Measurements from ENCODE around the gene PPL.
"Not testable (repeated sequence)": the region's sequence is repeated elsewhere in the genome, so short reads cannot be mapped to it uniquely, and the experiment has no call there.

Gene PPL

DNA sequence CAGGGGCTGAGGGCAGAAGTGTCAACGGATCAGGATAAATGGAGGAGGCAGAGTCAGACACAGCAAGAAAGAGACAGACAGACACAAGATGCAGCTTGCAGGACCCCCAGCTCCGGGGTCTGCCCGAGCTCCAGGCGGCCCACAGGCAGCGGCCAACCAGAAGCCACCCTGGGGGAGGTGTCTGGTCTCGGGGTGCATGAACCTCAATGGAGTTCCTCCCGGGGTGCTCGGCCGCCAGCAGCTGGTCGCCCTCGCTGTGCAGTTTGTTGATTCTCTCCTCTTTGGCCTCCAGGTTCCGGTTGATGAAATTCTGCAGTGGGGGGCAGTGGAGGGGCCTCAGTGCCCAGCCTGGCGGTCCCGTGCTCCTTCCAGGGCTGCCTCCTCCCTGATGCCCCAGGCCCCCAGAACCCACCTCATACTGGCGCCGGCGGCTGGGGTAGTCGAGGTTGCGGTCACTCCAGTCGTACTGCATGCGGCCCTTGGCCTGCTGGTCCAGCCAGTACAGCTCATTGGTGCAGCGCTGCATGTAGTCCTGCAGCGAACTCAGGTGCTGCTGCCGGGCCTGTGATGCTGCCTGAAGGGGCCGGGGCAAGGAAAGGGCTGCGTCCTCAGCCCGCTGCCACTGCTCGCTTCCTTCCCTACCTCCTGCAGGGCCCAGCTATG, 38.0 kb downstream of the PPL start:
- TF ChIP-seq, protein P1, sequence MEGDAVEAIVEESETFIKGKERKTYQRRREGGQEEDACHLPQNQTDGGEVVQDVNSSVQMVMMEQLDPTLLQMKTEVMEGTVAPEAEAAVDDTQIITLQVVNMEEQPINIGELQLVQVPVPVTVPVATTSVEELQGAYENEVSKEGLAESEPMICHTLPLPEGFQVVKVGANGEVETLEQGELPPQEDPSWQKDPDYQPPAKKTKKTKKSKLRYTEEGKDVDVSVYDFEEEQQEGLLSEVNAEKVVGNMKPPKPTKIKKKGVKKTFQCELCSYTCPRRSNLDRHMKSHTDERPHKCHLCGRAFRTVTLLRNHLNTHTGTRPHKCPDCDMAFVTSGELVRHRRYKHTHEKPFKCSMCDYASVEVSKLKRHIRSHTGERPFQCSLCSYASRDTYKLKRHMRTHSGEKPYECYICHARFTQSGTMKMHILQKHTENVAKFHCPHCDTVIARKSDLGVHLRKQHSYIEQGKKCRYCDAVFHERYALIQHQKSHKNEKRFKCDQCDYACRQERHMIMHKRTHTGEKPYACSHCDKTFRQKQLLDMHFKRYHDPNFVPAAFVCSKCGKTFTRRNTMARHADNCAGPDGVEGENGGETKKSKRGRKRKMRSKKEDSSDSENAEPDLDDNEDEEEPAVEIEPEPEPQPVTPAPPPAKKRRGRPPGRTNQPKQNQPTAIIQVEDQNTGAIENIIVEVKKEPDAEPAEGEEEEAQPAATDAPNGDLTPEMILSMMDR (IDR thresholded peaks at IDR 0.05; ENCODE audit: insufficient read depth, low read depth, low read length, missing control alignments) = no peak
- no peak for DNase-seq (ENCODE audit: low read depth)
- H3K4me3 ChIP-seq (ENCODE audit: low read length) = no peak overlapping the region

DNA sequence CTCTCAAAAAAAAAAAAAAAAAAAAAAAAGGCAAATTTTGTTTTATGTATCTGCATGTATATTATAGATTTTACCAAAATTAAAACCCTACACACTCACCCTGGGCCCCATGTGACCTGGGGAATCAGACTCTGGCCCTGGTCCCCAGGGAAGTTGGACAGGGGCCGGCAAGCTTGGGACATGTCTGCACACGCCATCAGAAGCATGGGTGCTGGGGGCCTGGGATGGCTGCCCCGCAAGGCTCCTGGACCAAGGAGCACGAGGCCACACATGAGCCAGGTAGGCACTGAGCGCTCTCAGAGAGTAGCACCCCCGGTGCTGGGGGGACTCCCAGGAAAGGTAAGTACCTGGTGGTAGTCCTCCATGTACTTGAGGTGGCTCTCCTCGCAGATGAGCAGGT, 39.6 kb downstream of the PPL start:
- TF ChIP-seq, protein P1 (IDR thresholded peaks at IDR 0.05; ENCODE audit: insufficient read depth, low read depth, low read length, missing control alignments) = no peak
- no peak for DNase-seq (ENCODE audit: low read depth)
- H3K4me3 ChIP-seq (ENCODE audit: low read length) = no peak overlapping the region

DNA sequence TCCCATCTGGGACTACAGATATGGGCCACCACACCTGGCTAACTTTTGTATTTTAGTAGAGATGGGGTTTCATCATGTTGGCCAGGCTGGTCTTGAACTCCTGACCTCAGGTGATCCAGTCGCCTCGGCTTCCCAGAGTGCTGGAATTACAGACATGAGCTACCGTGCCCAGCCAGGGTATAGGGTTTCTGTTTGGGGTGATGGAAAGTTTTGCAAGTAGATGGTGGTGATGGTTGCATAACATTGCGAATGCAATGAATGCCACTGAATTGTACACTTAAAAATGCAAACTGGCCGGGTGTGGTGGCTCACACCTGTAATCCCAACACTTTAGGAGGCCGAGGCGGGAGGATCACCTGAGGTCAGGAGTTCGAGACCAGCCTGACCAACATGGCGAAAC, 40.2 kb downstream of the PPL start:
- not testable (repeated sequence) for H3K4me3 ChIP-seq (ENCODE audit: low read length); DNase-seq (ENCODE audit: low read depth)

DNA sequence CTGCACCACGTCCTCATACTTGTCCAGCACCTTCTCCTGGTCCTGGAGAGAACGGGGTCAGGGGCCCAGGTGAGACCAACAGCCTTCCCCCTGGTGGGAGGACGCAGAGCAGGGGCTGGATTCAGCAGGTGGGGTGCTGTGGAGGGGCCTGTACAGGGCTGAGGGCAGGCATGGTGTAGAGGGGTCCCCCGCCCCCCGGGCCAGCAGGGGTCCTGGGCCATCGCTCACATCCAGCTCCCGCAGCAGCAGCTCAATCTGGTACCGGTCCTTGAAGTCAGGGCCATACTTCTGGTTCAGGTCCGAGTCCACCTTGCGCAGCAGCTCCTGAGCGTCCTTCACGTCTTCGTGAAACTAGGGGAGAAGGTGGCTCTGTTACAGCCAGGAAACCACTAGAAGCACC, 41.6 kb downstream of the PPL start:
- TF ChIP-seq, protein P1 (IDR thresholded peaks at IDR 0.05; ENCODE audit: insufficient read depth, low read depth, low read length, missing control alignments) = no peak
- no peak for DNase-seq (ENCODE audit: low read depth)
- H3K4me3 ChIP-seq (ENCODE audit: low read length) = no peak overlapping the region

DNA sequence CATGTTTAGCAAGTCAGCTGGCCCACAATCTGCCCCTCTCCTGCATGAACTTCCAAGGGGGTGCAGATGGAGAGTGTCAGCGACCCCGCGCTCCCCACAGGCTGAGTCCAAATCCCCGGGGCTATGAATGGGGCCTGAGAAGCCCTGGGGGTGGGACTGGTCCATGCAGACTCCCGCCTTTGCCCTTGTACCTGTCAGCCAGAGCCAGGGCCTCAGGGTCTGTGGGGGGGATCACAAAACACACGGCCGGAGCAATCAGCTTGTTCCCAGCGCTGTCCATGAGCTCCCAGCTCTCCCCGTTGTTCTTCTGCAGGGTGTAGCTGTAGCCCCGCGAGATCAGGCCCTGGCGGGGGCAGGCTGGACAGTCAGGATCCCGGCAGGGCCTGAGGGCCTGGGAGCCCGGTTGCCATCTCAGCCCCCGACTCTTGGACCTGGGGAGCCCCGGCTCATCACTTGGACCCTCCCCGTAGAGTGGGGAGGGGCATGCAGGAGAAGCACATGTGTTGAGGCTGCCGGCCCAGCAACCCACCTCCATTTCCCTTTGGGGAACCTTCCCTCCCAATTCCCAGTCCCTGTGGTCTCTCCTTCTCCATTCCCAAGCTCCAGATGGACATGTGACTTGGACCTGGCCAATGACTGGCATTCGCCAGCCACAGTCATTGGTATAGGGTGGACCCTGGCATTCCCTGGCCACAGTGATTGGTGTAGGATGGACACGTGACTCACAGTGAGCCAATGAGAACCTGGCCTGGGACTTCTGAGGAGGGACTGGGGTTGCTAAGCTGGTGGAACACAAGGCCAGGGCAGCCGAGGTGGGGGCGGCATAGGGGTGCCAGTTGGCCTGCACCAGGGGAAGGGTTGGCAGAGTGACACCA, 42.4 kb downstream of the PPL start:
- DNase-seq (ENCODE audit: low read depth) = no peak
- TF ChIP-seq, protein P1 (IDR thresholded peaks at IDR 0.05; ENCODE audit: insufficient read depth, low read depth, low read length, missing control alignments) = no peak
- no peak overlapping the region for H3K4me3 ChIP-seq (ENCODE audit: low read length)

DNA sequence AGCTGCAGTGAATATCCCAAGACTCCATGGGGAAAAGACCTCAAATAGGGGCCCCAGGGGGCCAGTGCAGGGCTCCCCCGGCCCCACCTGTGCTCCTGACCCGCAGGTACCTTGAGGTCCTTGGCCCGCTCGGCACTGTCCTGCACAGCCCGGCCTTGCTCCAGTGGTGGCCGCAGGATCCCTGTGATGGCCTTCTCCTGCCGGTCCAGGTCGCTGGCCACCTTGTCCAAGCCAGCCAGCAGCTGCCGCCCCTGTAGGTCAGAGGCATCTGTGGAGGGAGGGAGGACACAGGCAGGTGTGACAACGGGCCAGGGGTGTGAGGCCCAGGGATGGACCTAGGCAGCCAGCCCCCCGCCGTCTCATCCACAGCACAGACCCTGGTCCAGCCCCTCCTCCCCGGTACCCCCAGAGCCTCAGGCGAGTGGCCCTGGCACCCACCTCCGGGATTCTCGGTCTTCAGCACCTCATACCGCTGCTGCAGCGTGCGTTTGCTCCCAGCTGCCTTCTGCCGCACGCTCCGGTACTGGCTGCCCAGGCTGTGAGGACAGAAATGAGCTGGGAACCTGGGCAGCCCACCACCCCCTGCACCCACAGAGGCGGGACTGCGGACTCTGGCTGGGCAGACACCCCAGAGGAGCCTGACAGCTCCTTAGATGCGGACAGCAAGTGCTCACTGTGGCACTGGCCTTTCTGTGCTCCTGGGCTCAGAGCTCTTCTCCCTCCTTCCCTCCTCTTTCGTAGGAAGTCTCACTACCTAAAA, 43.7 kb downstream of the PPL start:
- TF ChIP-seq, protein P1 (IDR thresholded peaks at IDR 0.05; ENCODE audit: insufficient read depth, low read depth, low read length, missing control alignments) = no peak
- no peak overlapping the region for H3K4me3 ChIP-seq (ENCODE audit: low read length)
- no peak for DNase-seq (ENCODE audit: low read depth)
